RWPE1 (cell line): Measurements from ENCODE around the gene TIA1.
A peak's percentile ranks its signal among the peaks of the same experiment; 100 is the strongest.
"Not testable (repeated sequence)": the region's sequence is repeated elsewhere in the genome, so short reads cannot be mapped to it uniquely, and the experiment has no call there.

ENCODE experiments used
- CTCF ChIA-PET: fragments of 350-600 bp; sonication (Branson Sonifier 250); formaldehyde crosslinking; extraction: SDS; loops from one replicate; lab custom pipeline; 2021; lab: Yijun Ruan, JAX
- POLR2A ChIA-PET: fragments of 400-600 bp; formaldehyde crosslinking; extraction: SDS; loops from one replicate; lab custom pipeline; 2020; ENCODE audit warnings: antibody characterized with exemption; ENCODE audit not compliant: low non-redundant PET; lab: Yijun Ruan, JAX
- DNase-seq: peaks from one replicate; pipeline ENCODE4 v3.0.0; 2012; ENCODE audit warnings: low spot score
- H3K27ac ChIP-seq: fragments of 450-650 bp; 2 replicates; pipeline ENCODE4 v1.5.1; 2017
- TF ChIP-seq, protein P1 (sequence below): fragments of 450-650 bp; conservative IDR thresholded peaks from 2 replicates; pipeline ENCODE4 v1.5.1; 2017; ENCODE audit warnings: low read depth, mild to moderate bottlenecking

Gene TIA1

GRCh38 chr2:70188460-70188859, 60.0 kb downstream of the TIA1 start:
- TF ChIP-seq, protein P1, sequence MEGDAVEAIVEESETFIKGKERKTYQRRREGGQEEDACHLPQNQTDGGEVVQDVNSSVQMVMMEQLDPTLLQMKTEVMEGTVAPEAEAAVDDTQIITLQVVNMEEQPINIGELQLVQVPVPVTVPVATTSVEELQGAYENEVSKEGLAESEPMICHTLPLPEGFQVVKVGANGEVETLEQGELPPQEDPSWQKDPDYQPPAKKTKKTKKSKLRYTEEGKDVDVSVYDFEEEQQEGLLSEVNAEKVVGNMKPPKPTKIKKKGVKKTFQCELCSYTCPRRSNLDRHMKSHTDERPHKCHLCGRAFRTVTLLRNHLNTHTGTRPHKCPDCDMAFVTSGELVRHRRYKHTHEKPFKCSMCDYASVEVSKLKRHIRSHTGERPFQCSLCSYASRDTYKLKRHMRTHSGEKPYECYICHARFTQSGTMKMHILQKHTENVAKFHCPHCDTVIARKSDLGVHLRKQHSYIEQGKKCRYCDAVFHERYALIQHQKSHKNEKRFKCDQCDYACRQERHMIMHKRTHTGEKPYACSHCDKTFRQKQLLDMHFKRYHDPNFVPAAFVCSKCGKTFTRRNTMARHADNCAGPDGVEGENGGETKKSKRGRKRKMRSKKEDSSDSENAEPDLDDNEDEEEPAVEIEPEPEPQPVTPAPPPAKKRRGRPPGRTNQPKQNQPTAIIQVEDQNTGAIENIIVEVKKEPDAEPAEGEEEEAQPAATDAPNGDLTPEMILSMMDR = no peak
- no peak for DNase-seq
- ChIA-PET CTCF (no interaction called here), POLR2A (interaction anchor here (0.6 kb wide), 1 partner anchor 14 kb away, joined by 3 read pairs; no protein-coding TSS in a partner anchor)
- no peak overlapping the region for H3K27ac ChIP-seq

DNA sequence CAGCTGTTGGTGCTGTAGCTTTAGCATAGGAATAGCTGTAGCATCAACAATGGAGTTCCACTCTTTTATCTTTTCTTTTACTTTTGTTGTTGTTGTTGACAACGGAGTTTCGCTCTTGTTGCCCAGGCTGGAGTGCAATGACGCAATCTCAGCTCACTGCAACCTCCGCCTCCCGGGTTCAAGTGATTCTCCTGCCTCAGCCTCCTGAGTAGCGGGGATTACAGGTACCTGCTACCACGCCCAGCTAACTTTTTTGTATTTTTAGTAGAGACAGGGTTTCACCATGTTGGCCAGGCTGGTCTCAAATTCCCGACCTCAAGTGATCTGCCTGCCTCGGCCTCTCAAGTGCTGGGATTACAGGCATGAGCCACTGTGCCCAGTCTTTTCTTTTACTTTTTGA, 61.3 kb downstream of the TIA1 start:
- H3K27ac ChIP-seq, POLR2A ChIA-PET, DNase-seq, CTCF ChIA-PET: not testable (repeated sequence)

- DNase-seq = no peak
- ChIA-PET POLR2A (no interaction called here), CTCF (no interaction called here)
- H3K27ac ChIP-seq = no peak overlapping the region
- TF ChIP-seq, protein P1 = no peak
Observed at GRCh38 chr2:70182689-70183088, 65.7 kb downstream of the TIA1 start.

GRCh38 chr2:70181363-70181956, 67.0 kb downstream of the TIA1 start:
- H3K27ac ChIP-seq = peak overlapping the region; percentile 16; the same call in 1 of the 2 replicates
- CTCF ChIA-PET = interaction anchor here (0.6 kb wide), 1 partner anchor 52 kb away, joined by 4 read pairs; no protein-coding TSS in a partner anchor
- TF ChIP-seq, protein P1 = no peak
- DNase-seq = no peak
- POLR2A ChIA-PET = no interaction called here

DNA sequence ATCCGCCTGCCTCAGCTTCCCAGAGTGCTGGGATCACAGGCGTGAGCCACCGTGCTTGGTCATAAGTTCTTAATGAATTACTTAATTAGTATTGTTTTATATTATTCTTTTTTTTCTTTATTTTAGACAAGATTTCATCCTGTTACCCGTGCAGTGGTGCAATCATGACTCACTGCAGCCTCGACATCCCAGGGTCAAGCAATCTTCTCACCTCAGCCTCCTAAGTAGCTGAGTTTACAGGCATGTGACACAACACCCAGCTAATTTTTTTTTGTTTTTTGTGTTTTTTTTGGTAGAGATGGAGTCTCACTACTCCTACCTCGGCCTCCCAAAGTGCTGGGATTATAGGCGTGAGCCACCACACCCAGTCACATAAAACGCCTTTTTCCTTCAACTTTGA, 74.9 kb downstream of the TIA1 start:
- H3K27ac ChIP-seq = 0 out of 2 replicates have a peak overlapping the region, but pooled peaks have one; percentile 29
- CTCF ChIA-PET = no interaction called here
- no peak for DNase-seq
- POLR2A ChIA-PET = no interaction called here
- TF ChIP-seq, protein P1 = no peak

DNA sequence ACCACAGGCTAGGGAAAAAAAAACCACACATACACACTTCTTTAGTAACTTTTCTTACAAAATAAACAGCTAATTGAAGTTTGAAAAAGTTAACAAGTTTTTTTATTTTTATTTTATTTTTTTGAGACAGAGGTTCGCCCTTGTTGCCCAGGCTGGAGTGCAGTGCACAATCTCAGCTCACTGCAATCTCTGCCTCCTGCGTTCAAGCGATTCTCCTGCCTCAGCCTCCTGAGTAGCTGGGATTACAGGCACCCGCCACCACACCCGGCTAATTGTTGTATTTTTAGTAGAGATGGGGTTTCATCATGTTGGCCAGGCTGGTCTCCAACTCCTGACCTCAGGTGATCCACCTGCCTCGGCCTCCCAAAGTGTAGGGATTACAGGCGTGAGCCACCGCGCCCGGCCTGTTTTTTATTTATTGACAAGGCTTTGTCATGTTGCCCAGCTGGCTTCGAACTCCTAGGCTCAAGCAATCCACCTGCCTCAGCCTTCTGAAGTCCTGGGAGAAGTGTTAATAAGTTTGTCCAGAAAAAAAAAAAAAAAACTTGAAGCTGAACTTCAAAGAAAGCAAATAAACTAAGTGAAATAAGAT, 78.7 kb downstream of the TIA1 start:
- H3K27ac ChIP-seq, DNase-seq, CTCF ChIA-PET, POLR2A ChIA-PET: not testable (repeated sequence)

GRCh38 chr2:70161069-70161534, 87.3 kb downstream of the TIA1 start:
- ChIA-PET CTCF (no interaction called here), POLR2A (no interaction called here)
- TF ChIP-seq, protein P1 = no peak
- DNase-seq = peak; percentile 64
- H3K27ac ChIP-seq = peak overlapping the region; percentile 52
